Measurements from ENCODE around the gene CTXN1.

DNA sequence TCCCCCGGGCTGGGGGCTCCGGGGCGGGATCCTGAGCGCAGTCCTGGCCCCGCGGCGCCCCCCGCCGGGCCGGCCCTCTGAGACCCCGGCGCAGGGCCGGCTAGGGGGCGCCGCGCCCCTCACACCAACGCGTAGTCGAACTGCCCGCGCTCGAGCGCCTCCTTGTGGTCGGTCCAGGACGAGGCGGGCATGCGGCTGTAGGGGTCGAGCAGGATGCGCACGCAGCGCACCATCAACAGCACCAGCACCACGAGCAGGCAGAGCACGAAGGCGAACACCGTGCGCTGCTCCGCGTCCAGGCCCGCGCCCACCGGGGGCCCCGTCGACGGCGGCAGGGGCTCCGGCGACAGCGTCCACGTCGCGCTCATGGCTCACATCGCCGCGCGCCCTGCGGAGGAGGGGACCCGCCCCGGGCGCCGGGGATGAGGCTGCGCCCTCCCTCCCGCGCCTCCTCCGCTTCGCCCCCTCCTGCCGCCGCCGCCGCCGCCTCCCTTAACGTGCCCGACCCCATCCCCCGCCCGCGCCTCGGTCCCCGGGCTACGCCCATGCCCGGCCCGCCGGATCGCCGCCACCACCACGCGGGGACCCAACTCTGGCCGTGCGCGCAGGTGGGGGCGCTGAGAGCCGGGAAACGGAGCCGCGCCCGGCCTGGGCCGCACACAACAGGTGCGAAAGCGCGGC, 624 bp downstream of the CTXN1 start:
- TF ChIP-seq, protein P1, sequence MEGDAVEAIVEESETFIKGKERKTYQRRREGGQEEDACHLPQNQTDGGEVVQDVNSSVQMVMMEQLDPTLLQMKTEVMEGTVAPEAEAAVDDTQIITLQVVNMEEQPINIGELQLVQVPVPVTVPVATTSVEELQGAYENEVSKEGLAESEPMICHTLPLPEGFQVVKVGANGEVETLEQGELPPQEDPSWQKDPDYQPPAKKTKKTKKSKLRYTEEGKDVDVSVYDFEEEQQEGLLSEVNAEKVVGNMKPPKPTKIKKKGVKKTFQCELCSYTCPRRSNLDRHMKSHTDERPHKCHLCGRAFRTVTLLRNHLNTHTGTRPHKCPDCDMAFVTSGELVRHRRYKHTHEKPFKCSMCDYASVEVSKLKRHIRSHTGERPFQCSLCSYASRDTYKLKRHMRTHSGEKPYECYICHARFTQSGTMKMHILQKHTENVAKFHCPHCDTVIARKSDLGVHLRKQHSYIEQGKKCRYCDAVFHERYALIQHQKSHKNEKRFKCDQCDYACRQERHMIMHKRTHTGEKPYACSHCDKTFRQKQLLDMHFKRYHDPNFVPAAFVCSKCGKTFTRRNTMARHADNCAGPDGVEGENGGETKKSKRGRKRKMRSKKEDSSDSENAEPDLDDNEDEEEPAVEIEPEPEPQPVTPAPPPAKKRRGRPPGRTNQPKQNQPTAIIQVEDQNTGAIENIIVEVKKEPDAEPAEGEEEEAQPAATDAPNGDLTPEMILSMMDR (IDR thresholded peaks at IDR 0.05) = peak; percentile 75 to 82 (median 79)
- TF ChIP-seq POLR2A (IDR thresholded peaks at IDR 0.05) = no peak

All from testis (tissue), 2 donors.